ENCODE measurements around the gene POC5.

Gene POC5

GRCh38 chr5:75681125-75681830 is 36.0 kb downstream of the POC5 start:
- H3K4me2 ChIP-seq (ENCODE audit: low read length): no peak overlapping the region

GRCh38 chr5:75678155-75678554 is 39.1 kb downstream of the POC5 start:
- Histone ChIP-seq H3K79me2 (ENCODE audit: control insufficient read depth, low read length) (no peaks in the 10 kb centered on the region), H3K9me3 (ENCODE audit: control insufficient read depth, insufficient read depth, low read length) (no peaks in the 10 kb centered on the region), H3K9me2 (replicated peaks; ENCODE audit: control insufficient read depth, low read length) (no peaks in the 10 kb centered on the region), H3K27ac (ENCODE audit: low read depth, low read length) (no peak overlapping the region), H3F3A (ENCODE audit: control insufficient read depth, insufficient read depth) (peaks cover 6% of the 10 kb centered on the region), H3K4me2 (ENCODE audit: low read length) (no peak overlapping the region), H3K27me3 (ENCODE audit: control insufficient read depth, low read length) (no peaks in the 10 kb centered on the region), H3K36me3 (ENCODE audit: control insufficient read depth, low read length) (peaks cover 37% of the 10 kb centered on the region), H3K4me1 (ENCODE audit: control insufficient read depth, low read length) (peaks cover 8% of the 10 kb centered on the region; the same call in 1 of the 2 replicates), H3K4me3 (ENCODE audit: low read length) (no peak overlapping the region), H4K20me1 (ENCODE audit: control insufficient read depth, insufficient read depth, low read depth, low read length) (no peaks in the 10 kb centered on the region)
- TF ChIP-seq, protein P1, sequence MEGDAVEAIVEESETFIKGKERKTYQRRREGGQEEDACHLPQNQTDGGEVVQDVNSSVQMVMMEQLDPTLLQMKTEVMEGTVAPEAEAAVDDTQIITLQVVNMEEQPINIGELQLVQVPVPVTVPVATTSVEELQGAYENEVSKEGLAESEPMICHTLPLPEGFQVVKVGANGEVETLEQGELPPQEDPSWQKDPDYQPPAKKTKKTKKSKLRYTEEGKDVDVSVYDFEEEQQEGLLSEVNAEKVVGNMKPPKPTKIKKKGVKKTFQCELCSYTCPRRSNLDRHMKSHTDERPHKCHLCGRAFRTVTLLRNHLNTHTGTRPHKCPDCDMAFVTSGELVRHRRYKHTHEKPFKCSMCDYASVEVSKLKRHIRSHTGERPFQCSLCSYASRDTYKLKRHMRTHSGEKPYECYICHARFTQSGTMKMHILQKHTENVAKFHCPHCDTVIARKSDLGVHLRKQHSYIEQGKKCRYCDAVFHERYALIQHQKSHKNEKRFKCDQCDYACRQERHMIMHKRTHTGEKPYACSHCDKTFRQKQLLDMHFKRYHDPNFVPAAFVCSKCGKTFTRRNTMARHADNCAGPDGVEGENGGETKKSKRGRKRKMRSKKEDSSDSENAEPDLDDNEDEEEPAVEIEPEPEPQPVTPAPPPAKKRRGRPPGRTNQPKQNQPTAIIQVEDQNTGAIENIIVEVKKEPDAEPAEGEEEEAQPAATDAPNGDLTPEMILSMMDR (IDR thresholded peaks at IDR 0.05; ENCODE audit: low read depth, low read length, poor library complexity, severe bottlenecking): no peak
- TF ChIP-seq EZH2phosphoT487 (IDR thresholded peaks at IDR 0.05; ENCODE audit: borderline replicate concordance, low read length): no peak

More at GRCh38 chr5:75681125-75681830, 36.0 kb downstream of the POC5 start:
- Histone ChIP-seq H3F3A (ENCODE audit: control insufficient read depth, insufficient read depth) (peaks cover 6% of the 10 kb centered on the region), H3K9me3 (ENCODE audit: control insufficient read depth, insufficient read depth, low read length) (no peaks in the 10 kb centered on the region), H3K27me3 (ENCODE audit: control insufficient read depth, low read length) (no peaks in the 10 kb centered on the region), H3K9me2 (replicated peaks; ENCODE audit: control insufficient read depth, low read length) (no peaks in the 10 kb centered on the region), H3K36me3 (ENCODE audit: control insufficient read depth, low read length) (peaks cover 34% of the 10 kb centered on the region), H3K4me3 (ENCODE audit: low read length) (no peak overlapping the region), H4K20me1 (ENCODE audit: control insufficient read depth, insufficient read depth, low read depth, low read length) (no peaks in the 10 kb centered on the region), H3K79me2 (ENCODE audit: control insufficient read depth, low read length) (no peaks in the 10 kb centered on the region), H3K27ac (ENCODE audit: low read depth, low read length) (no peak overlapping the region), H3K4me1 (ENCODE audit: control insufficient read depth, low read length) (peaks cover 8% of the 10 kb centered on the region; the same call in 1 of the 2 replicates)
- TF ChIP-seq, protein P1 (IDR thresholded peaks at IDR 0.05; ENCODE audit: low read depth, low read length, poor library complexity, severe bottlenecking): peak; percentile 48
- TF ChIP-seq EZH2phosphoT487 (IDR thresholded peaks at IDR 0.05; ENCODE audit: borderline replicate concordance, low read length): no peak

DNA sequence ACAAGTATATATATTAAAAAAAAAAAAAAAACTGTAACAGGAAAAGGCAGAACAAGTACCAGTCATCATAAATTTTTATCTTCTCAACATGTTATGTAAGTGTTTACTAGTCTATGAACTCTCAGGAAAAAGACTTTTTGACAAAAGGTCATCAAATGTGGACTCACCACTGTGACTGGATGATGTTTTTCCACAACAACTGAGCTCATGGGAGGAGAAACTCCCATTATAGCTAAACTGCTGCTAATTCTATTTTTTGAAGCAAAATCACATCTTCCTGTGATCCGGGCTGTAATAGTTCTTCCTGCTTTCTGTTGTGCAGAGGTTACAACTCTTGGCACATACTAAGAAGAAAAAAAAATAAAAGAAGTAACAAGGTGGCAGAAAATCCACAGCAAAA is 39.6 kb downstream of the POC5 start:
- Histone ChIP-seq H3K27me3 (ENCODE audit: control insufficient read depth, low read length) (no peaks in the 10 kb centered on the region), H3K4me1 (ENCODE audit: control insufficient read depth, low read length) (peaks cover 8% of the 10 kb centered on the region; the same call in 1 of the 2 replicates), H3K9me2 (replicated peaks; ENCODE audit: control insufficient read depth, low read length) (no peaks in the 10 kb centered on the region), H3K4me2 (ENCODE audit: low read length) (no peak overlapping the region), H3K27ac (ENCODE audit: low read depth, low read length) (no peak overlapping the region), H3K9me3 (ENCODE audit: control insufficient read depth, insufficient read depth, low read length) (no peaks in the 10 kb centered on the region), H3F3A (ENCODE audit: control insufficient read depth, insufficient read depth) (peaks cover 6% of the 10 kb centered on the region), H3K79me2 (ENCODE audit: control insufficient read depth, low read length) (no peaks in the 10 kb centered on the region), H3K4me3 (ENCODE audit: low read length) (no peak overlapping the region), H4K20me1 (ENCODE audit: control insufficient read depth, insufficient read depth, low read depth, low read length) (no peaks in the 10 kb centered on the region), H3K36me3 (ENCODE audit: control insufficient read depth, low read length) (peaks cover 41% of the 10 kb centered on the region)
- TF ChIP-seq, protein P1 (IDR thresholded peaks at IDR 0.05; ENCODE audit: low read depth, low read length, poor library complexity, severe bottlenecking): no peak
- TF ChIP-seq EZH2phosphoT487 (IDR thresholded peaks at IDR 0.05; ENCODE audit: borderline replicate concordance, low read length): no peak

All from DOHH2 (cell line).